GM18519 (cell line): ENCODE results near the gene FAM98C.
"Not testable (repeated sequence)": the region's sequence is repeated elsewhere in the genome, so short reads cannot be mapped to it uniquely, and the experiment has no call there.

Experiments used
- ATAC-seq: cut with Tn5 transposase; IDR thresholded peaks from one replicate; pipeline ENCODE4 v1.9.1; 2021; ENCODE audit warnings: mild to moderate bottlenecking, moderate library complexity; ENCODE audit not compliant: unreplicated experiment, low FRiP score

FAM98C gene

GRCh38 chr19:38424272-38424671, 21.4 kb downstream of the FAM98C start:
- ATAC-seq, result no peak

- ATAC-seq, result no peak
Measured at GRCh38 chr19:38425222-38425809, 22.4 kb downstream of the FAM98C start.

GRCh38 chr19:38425810-38426466, 23.0 kb downstream of the FAM98C start, which contains the start of gene RASGRP4:
Gene RASGRP4 (minus strand): TSS chr19:38426219. CDS start chr19:38426091, 128 bp downstream.
- ATAC-seq, result no peak

- not testable (repeated sequence) for ATAC-seq
Measured at GRCh38 chr19:38427035-38427677, 24.3 kb downstream of the FAM98C start.

- ATAC-seq, result no peak
Measured at GRCh38 chr19:38429055-38429810, 26.3 kb downstream of the FAM98C start.

- ATAC-seq, result no peak
Measured at GRCh38 chr19:38429811-38430156, 26.9 kb downstream of the FAM98C start.

GRCh38 chr19:38430931-38431330, 28.0 kb downstream of the FAM98C start:
- no peak for ATAC-seq

- no peak for ATAC-seq
Measured at GRCh38 chr19:38433268-38433733, 30.4 kb downstream of the FAM98C start, which contains the start of gene RYR1. Gene RYR1 (plus strand): TSS chr19:38433691. CDS start chr19:38433830, 139 bp downstream.

GRCh38 chr19:38434549-38435051, 31.7 kb downstream of the FAM98C start:
- no peak for ATAC-seq

- ATAC-seq, result no peak
Measured at GRCh38 chr19:38437295-38437694, 34.4 kb downstream of the FAM98C start.

- ATAC-seq, result no peak
Measured at GRCh38 chr19:38437917-38438316, 35.0 kb downstream of the FAM98C start.

GRCh38 chr19:38440592-38440991, 37.7 kb downstream of the FAM98C start:
- no peak for ATAC-seq

- no peak for ATAC-seq
Measured at GRCh38 chr19:38441657-38442348, 38.9 kb downstream of the FAM98C start.

- no peak for ATAC-seq
Measured at GRCh38 chr19:38442736-38443135, 39.8 kb downstream of the FAM98C start.

- ATAC-seq, result no peak
Measured at GRCh38 chr19:38443458-38443999, 40.6 kb downstream of the FAM98C start.

- ATAC-seq, result no peak
Measured at GRCh38 chr19:38444026-38444425, 41.1 kb downstream of the FAM98C start.

- ATAC-seq, result no peak
Measured at GRCh38 chr19:38445362-38445761, 42.5 kb downstream of the FAM98C start.

- ATAC-seq, result no peak
Measured at GRCh38 chr19:38448225-38448624, 45.3 kb downstream of the FAM98C start.

- no peak for ATAC-seq
Measured at GRCh38 chr19:38449518-38449917, 46.6 kb downstream of the FAM98C start.

GRCh38 chr19:38451036-38451435, 48.1 kb downstream of the FAM98C start:
- no peak for ATAC-seq
